ENCODE data around the gene IFNL4. TPM values are rescaled to one million over a fixed set of nuclear protein-coding genes. Genes with fewer than 3 reads are reported as not detected.

The IFNL4 gene
- total and polyA plus RNA-seq, 9 of the 15 experiments (the other 6 are each of a cell fraction or from before 2014, with no cell fraction given): not detected

GRCh38 chr19:39200803-39201115, 47.9 kb downstream of the IFNL4 start:
- TF ChIP-seq ARID1B (IDR thresholded peaks at IDR 0.05) (no peak), PKNOX1 (IDR thresholded peaks at IDR 0.05) (peak; percentile 27; the same call in 1 of the 2 replicates)
- in situ Hi-C loops (cut with MboI): no loop called here
- Histone ChIP-seq H3K4me3 (no peak overlapping the region), H4K20me1 (replicated peaks; ENCODE audit: control insufficient read depth, insufficient read depth, low read length) (0 out of 2 replicates have a peak, but pooled peaks cover 4% of the 10 kb centered on the region), H3K4me1 (replicated peaks in 1 of 2; ENCODE audit: control insufficient read depth in 2 of 2, insufficient read depth in 2 of 2, low read length in 2 of 2) (peaks cover 24 to 79% of the 10 kb centered on the region in 2 experiments), H3K27ac (ENCODE audit: extremely low read depth, low read depth, low read length) (no peak overlapping the region), H2AFZ (ENCODE audit: low read depth, low read length) (peak overlapping the region; percentile 37; the same call in 1 of the 2 replicates), H3K9ac (ENCODE audit: insufficient read depth in 1 of 2, low read depth in 2 of 2, low read length in 2 of 2) (no peak overlapping the region), H3K27me3 (ENCODE audit: control insufficient read depth in 2 of 2, insufficient read depth in 2 of 2, low read length in 2 of 2) (peaks cover 3 to 21% of the 10 kb centered on the region in 2 experiments; a peak in 2 of 5 replicates), H3K9me1 (ENCODE audit: control insufficient read depth, insufficient read depth, low read length) (no peaks in the 10 kb centered on the region), H3K4me2 (ENCODE audit: insufficient read depth, low read length) (no peak overlapping the region), H3K9me3 (replicated peaks; ENCODE audit: control insufficient read depth, insufficient read depth, low read depth, low read length) (no peaks in the 10 kb centered on the region), H3K79me2 (ENCODE audit: control insufficient read depth, insufficient read depth, low read length) (no peaks in the 10 kb centered on the region), H3K36me3 (ENCODE audit: control insufficient read depth, insufficient read depth, low read length) (no peaks in the 10 kb centered on the region)
- DNase-seq (ENCODE audit: extremely low read depth in 1 of 4, low spot score in 3 of 4) (no peak), ATAC-seq (no peak), FAIRE-seq (no peak)
- CTCF ChIA-PET (ENCODE audit: low intra/inter-chr PET ratio): no interaction called here
- no TSS peak for BruUV-seq (replicated peaks)
- intact Hi-C loops (cut with micrococcal nuclease): no loop called here
- 70% methylated on average over 3 of the region's 3 CpGs for WGBS (ENCODE audit: insufficient coverage, low coverage, missing lambda C conversion rate)
- POLR2A ChIA-PET: interaction anchor here (0.7 kb wide), 1 partner anchor 198 kb away, joined by 3 read pairs; no protein-coding TSS in a partner anchor

GRCh38 chr19:39200066-39200802, 48.4 kb downstream of the IFNL4 start:
- Histone ChIP-seq H3K9me1 (ENCODE audit: control insufficient read depth, insufficient read depth, low read length) (no peaks in the 10 kb centered on the region), H3K36me3 (ENCODE audit: control insufficient read depth, insufficient read depth, low read length) (no peaks in the 10 kb centered on the region), H3K27ac (ENCODE audit: extremely low read depth, low read depth, low read length) (no peak overlapping the region), H3K9me3 (replicated peaks; ENCODE audit: control insufficient read depth, insufficient read depth, low read depth, low read length) (no peaks in the 10 kb centered on the region), H3K79me2 (ENCODE audit: control insufficient read depth, insufficient read depth, low read length) (no peaks in the 10 kb centered on the region), H3K4me2 (ENCODE audit: insufficient read depth, low read length) (no peak overlapping the region), H2AFZ (ENCODE audit: low read depth, low read length) (peak overlapping the region; percentile 37; the same call in 1 of the 2 replicates), H3K27me3 (ENCODE audit: control insufficient read depth in 2 of 2, insufficient read depth in 2 of 2, low read length in 2 of 2) (peaks cover 3 to 21% of the 10 kb centered on the region in 2 experiments; a peak in 2 of 5 replicates), H3K4me3 (no peak overlapping the region), H4K20me1 (replicated peaks; ENCODE audit: control insufficient read depth, insufficient read depth, low read length) (0 out of 2 replicates have a peak, but pooled peaks cover 4% of the 10 kb centered on the region), H3K4me1 (replicated peaks in 1 of 2; ENCODE audit: control insufficient read depth in 2 of 2, insufficient read depth in 2 of 2, low read length in 2 of 2) (peaks cover 20 to 78% of the 10 kb centered on the region in 2 experiments), H3K9ac (ENCODE audit: insufficient read depth in 1 of 2, low read depth in 2 of 2, low read length in 2 of 2) (peak overlapping the region in 1 of 2 experiments; percentile 4; a peak in 1 of 4 replicates)
- TF ChIP-seq ZBTB33 (CRISPR knock-in tag; IDR thresholded peaks at IDR 0.05) (peak; percentile 93), JUN (IDR thresholded peaks at IDR 0.05; ENCODE audit: borderline replicate concordance, low read depth, low read length) (no peak), JUN (CRISPR knock-in tag; IDR thresholded peaks at IDR 0.05; ENCODE audit: borderline replicate concordance) (no peak)
- intact Hi-C loops (cut with micrococcal nuclease): no loop called here
- ATAC-seq: no peak
- no peak for DNase-seq (ENCODE audit: extremely low read depth in 1 of 4, low spot score in 3 of 4)
- WGBS (ENCODE audit: insufficient coverage, low coverage, missing lambda C conversion rate): 45% methylated on average over 27 of the region's 32 CpGs
- ChIA-PET POLR2A (interaction anchor here (0.7 kb wide), 2 partner anchors 8 to 198 kb away, joined by 3 read pairs; no protein-coding TSS in a partner anchor), CTCF (ENCODE audit: low intra/inter-chr PET ratio) (no interaction called here)
- FAIRE-seq: no peak
- no TSS peak for BruUV-seq (replicated peaks)
- in situ Hi-C loops (cut with MboI): no loop called here

All from K562 (cell line).